MM.1S (cell line): ENCODE results near the gene PNPLA2.

ENCODE experiments used
- DNase-seq: peaks from one replicate; pipeline ENCODE4 v3.0.0-alpha.2; 2015
- H2AFZ ChIP-seq: fragments of 300-600 bp; sonication (generic); 2 replicates; pipeline ENCODE4 v1.6.0; 2016; ENCODE audit warnings: antibody characterized with exemption, low read length
- H3F3A ChIP-seq: fragments of 300-600 bp; sonication (generic); 2 replicates; pipeline ENCODE4 v1.6.1; 2016; ENCODE audit warnings: mild to moderate bottlenecking, antibody characterized with exemption, low read length, moderate library complexity, mixed read lengths; ENCODE audit not compliant: insufficient read depth
- H3K27ac ChIP-seq: fragments of 300-600 bp; sonication (generic); 2 replicates; pipeline ENCODE4 v1.5.1; 2016; ENCODE audit warnings: mild to moderate bottlenecking, low read length
- H3K27me3 ChIP-seq: fragments of 300-600 bp; sonication (generic); replicated peaks from 2 replicates; pipeline ENCODE4 v1.6.0; 2016; ENCODE audit warnings: low read length; ENCODE audit not compliant: insufficient read depth
- H3K36me3 ChIP-seq: fragments of 300-600 bp; sonication (generic); replicated peaks from 2 replicates; pipeline ENCODE4 v1.6.1; 2016; ENCODE audit warnings: mild to moderate bottlenecking, low read length, mixed read lengths; ENCODE audit not compliant: insufficient read depth
- H3K4me1 ChIP-seq: fragments of 300-600 bp; sonication (generic); 2 replicates; pipeline ENCODE4 v1.6.1; 2016; ENCODE audit warnings: low read length, mixed read lengths
- H3K4me2 ChIP-seq: fragments of 300-600 bp; sonication (generic); 2 replicates; pipeline ENCODE4 v1.6.0; 2016; ENCODE audit warnings: low read depth, low read length
- H3K4me3 ChIP-seq: fragments of 300-600 bp; sonication (generic); 2 replicates; pipeline ENCODE4 v1.5.1; 2016; ENCODE audit warnings: low read length, mixed read lengths
- H3K79me2 ChIP-seq: fragments of 300-600 bp; sonication (generic); 2 replicates; pipeline ENCODE4 v1.6.1; 2016; ENCODE audit warnings: mixed run types, low read length, mixed read lengths
- H3K9ac ChIP-seq: fragments of 300-600 bp; sonication (generic); 2 replicates; pipeline ENCODE4 v1.6.1; 2016; ENCODE audit warnings: low read length, mixed read lengths
- H3K9me2 ChIP-seq: fragments of 300-600 bp; sonication (generic); replicated peaks from 2 replicates; pipeline ENCODE4 v1.6.1; 2016; ENCODE audit warnings: mild to moderate bottlenecking, low read length, mixed read lengths; ENCODE audit not compliant: insufficient read depth
- H3K9me3 ChIP-seq: fragments of 300-600 bp; sonication (generic); replicated peaks from 2 replicates; pipeline ENCODE4 v1.6.1; 2016; ENCODE audit warnings: mild to moderate bottlenecking, low read length, mixed read lengths; ENCODE audit not compliant: insufficient read depth
- H4K20me1 ChIP-seq: fragments of 300-600 bp; sonication (generic); 2 replicates; pipeline ENCODE4 v1.6.1; 2016; ENCODE audit warnings: mild to moderate bottlenecking, low read length, moderate library complexity, mixed read lengths; ENCODE audit not compliant: insufficient read depth
- CTCF ChIP-seq: fragments of 300-600 bp; sonication (generic); IDR thresholded peaks from 2 replicates; pipeline ENCODE4 v1.5.1; 2016; ENCODE audit warnings: antibody characterized with exemption, low read length, mixed read lengths
- EZH2 ChIP-seq: fragments of 300-600 bp; sonication (generic); optimal IDR thresholded peaks from 2 replicates; pipeline ENCODE3; 2017; ENCODE audit warnings: low read depth, mild to moderate bottlenecking, antibody characterized with exemption, low read length, mixed read lengths
- EZH2phosphoT487 ChIP-seq: fragments of 300-600 bp; sonication (generic); IDR thresholded peaks from 2 replicates; pipeline ENCODE4 v1.6.1; 2018; ENCODE audit warnings: antibody characterized with exemption, low read length

The PNPLA2 gene

GRCh38 chr11:788953-789940, 29.5 kb upstream of the PNPLA2 start:
- peak overlapping the region; percentile 85 for H3K4me3 ChIP-seq
- peak; percentile 79 for DNase-seq

GRCh38 chr11:789943-790342, 28.8 kb upstream of the PNPLA2 start, which contains the start of gene CEND1:
Gene CEND1, minus strand, starts transcription at chr11:790090. Its CDS starts 1,514 bp downstream, at chr11:788576.
- Histone ChIP-seq H3K36me3 (no peaks in the 10 kb centered on the region), H3K4me1 (0 out of 2 replicates have a peak, but pooled peaks cover 3% of the 10 kb centered on the region), H3K4me3 (peak within 1 kb of the TSS; percentile 85), H3F3A (peaks cover 10% of the 10 kb centered on the region; the same call in 1 of the 2 replicates), H3K27me3 (no peaks in the 10 kb centered on the region), H4K20me1 (no peaks in the 10 kb centered on the region), H3K79me2 (peaks cover 32% of the 10 kb centered on the region), H3K9me2 (no peaks in the 10 kb centered on the region), H3K4me2 (peak within 1 kb of the TSS; percentile 73), H2AFZ (0 out of 2 replicates have a peak within 1 kb of the TSS, but pooled peaks have one; percentile 30), H3K27ac (peak within 1 kb of the TSS; percentile 4; the same call in 1 of the 2 replicates), H3K9me3 (no peaks in the 10 kb centered on the region), H3K9ac (peak within 1 kb of the TSS; percentile 41)
- peak; percentile 61 for DNase-seq
- TF ChIP-seq CTCF (no peak), EZH2 (no peak), EZH2phosphoT487 (no peak)

More at GRCh38 chr11:788953-789940, 29.5 kb upstream of the PNPLA2 start:
- H3K4me2 ChIP-seq, result peak overlapping the region; percentile 73
- H3K36me3 ChIP-seq, result no peaks in the 10 kb centered on the region
- peaks cover 25% of the 10 kb centered on the region for H3K79me2 ChIP-seq
- peak overlapping the region; percentile 41 for H3K9ac ChIP-seq
- H3F3A ChIP-seq, result peaks cover 10% of the 10 kb centered on the region; the same call in 1 of the 2 replicates
- H3K4me1 ChIP-seq, result 0 out of 2 replicates have a peak, but pooled peaks cover 3% of the 10 kb centered on the region
- no peaks in the 10 kb centered on the region for H3K9me2 ChIP-seq
- no peaks in the 10 kb centered on the region for H3K9me3 ChIP-seq
- TF ChIP-seq CTCF (no peak), EZH2phosphoT487 (no peak), EZH2 (no peak)
- no peaks in the 10 kb centered on the region for H4K20me1 ChIP-seq
- peak overlapping the region; percentile 4; the same call in 1 of the 2 replicates for H3K27ac ChIP-seq
- H3K27me3 ChIP-seq, result no peaks in the 10 kb centered on the region
- H2AFZ ChIP-seq, result 0 out of 2 replicates have a peak overlapping the region, but pooled peaks have one; percentile 30

- Histone ChIP-seq H3K9me3 (no peaks in the 10 kb centered on the region), H3K4me3 (no peak overlapping the region), H3K79me2 (peaks cover 42% of the 10 kb centered on the region), H3K4me2 (no peak overlapping the region), H4K20me1 (no peaks in the 10 kb centered on the region), H2AFZ (no peak overlapping the region), H3K27me3 (no peaks in the 10 kb centered on the region), H3K36me3 (no peaks in the 10 kb centered on the region), H3F3A (peaks cover 7% of the 10 kb centered on the region; the same call in 1 of the 2 replicates), H3K27ac (no peak overlapping the region), H3K9me2 (no peaks in the 10 kb centered on the region), H3K4me1 (0 out of 2 replicates have a peak, but pooled peaks cover 3% of the 10 kb centered on the region), H3K9ac (no peak overlapping the region)
- DNase-seq, result no peak
- no peak for TF ChIP-seq EZH2
- TF ChIP-seq CTCF, result no peak
Observed at GRCh38 chr11:790721-791564, 27.8 kb upstream of the PNPLA2 start.
